Right forelimb (tissue), 1 donor: ENCODE results near the gene RALGPS1.
"Not testable (repeated sequence)": the region's sequence is repeated elsewhere in the genome, so short reads cannot be mapped to it uniquely, and the experiment has no call there.

Experiments used
- DNase-seq: peaks from one replicate; pipeline ENCODE4 v3.0.0-alpha.2; 2018

The RALGPS1 gene

DNA sequence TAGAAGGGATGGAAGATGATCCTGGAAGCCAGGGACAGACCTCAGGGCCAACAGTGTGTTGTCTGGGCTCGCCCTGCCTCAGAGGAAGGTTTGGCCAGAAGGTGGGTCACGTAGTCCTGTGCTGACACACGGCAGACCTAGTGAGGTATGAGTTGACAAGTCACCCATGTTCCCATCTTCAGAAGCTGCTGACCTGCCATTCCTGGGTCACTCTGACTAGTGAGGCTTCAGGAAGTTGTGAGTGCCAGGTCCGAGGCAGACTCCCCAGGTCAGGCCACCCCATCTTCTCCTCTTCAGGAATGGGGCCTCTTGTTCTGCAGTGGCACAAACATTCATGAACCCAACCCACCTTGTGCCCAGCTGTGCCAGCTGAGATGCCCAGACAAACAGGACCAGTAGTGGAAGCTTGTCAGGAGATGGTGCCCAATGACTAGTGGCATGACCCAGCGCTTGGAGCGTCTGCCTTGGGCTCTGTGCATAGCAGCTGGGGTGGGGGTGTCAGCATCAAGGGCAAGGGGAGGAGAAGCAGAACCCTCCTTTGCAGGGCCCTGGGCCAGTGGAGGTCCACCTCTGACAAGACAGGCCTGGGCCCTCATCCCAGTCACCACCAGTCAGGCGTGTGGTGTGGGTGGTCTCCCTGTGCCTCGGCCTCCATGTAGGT, 224.6 kb downstream of the RALGPS1 start:
- DNase-seq: peak; percentile 25

DNA sequence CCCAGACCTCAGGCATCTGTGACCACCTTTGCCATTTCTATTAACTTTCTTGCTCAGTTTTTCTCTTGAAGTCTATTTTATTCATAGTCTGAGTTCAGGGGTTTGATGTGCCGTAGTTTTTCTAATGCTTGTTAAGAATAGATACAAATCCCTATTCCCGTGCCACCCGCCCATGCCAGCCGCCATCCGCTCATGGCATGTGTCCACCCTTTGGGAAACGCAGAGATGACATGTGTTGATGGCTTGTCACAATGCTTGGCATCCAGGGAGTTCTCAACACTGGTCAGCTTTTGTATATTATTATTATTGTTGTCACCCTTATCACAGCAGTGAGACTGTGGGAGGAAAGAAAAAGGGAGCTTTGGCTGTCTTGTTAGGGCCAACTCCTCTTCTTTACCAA, 225.2 kb downstream of the RALGPS1 start:
- DNase-seq: peak; percentile 39

DNA sequence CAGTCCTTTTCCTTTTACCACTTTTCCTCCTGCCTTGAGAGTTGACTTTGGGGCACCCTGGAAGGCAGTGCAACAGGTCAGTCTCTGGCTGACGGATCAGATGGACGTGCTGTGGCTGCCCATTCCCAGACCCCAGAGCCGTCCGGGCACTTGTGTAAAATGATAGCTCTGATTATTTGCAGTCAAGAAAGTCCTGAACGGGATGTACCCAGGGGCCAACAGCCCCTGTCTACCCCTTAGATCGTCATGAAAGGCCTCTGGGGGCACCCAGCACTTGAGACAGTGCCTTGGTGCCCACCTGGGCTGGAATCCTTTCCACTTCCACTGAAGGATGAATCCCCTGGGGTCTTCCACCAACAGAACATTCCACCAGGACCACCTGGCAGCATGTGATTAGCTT, 225.6 kb downstream of the RALGPS1 start:
- DNase-seq: no peak

DNA sequence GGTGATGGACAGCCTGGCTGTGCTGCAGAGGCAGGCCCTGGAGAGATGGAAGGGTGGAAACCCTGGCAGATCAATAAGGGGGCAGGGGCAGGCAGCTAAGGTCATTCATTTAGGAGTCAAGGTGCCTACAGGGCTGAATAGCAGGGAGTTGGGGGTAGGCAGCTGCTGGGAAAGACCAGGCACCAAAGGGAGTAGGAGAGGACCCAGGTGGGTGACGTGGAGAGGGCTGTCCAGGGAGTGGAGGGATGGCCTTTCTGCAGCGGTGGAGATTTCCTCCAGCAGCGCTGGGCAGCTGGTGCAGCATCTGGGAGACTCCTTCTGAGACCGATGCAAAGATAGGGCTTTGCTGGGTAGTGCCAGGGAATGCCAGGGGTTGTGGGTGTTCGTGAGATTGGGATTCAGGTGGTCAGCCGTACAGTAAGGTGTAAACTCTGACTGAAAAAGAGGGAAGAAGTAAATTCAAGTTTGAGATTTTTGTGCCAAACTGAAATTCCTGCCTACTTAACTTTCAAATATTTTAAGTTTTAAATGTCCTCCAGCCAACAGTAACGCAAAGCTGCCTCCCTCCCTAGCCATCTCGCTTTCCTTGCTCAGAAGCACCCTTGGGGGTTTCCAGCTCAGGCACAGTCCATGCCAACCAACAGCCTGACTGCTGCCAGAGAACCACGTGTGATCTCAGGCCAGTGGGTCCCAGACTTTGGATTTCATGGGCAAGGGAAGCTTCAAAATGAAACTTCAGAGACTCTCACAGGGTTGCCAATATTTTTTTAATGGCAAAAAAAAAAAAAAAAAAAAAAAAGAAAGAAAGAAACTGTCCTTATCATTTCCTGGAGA, 226.5 kb downstream of the RALGPS1 start:
- peak; percentile 46 for DNase-seq

DNA sequence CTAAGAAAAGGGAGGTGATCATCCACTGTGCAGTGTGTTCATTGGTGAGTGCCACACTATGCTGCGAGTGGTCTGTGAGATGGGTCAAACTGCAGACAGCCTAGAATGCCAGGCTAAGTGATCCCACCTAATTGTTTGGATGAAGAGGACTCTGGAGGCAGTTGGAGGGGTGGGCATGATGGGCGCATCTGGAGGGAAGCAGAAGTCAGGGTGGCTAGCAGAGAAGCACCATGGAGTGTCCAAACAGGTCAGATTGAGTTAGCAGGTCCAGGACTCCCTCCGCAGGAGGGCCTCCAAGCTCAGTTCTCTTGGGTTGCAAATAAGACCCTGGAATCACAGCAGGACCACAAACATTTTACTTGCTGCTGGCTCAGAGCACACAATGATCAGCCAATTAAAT, 227.7 kb downstream of the RALGPS1 start:
- DNase-seq: peak; percentile 25

DNA sequence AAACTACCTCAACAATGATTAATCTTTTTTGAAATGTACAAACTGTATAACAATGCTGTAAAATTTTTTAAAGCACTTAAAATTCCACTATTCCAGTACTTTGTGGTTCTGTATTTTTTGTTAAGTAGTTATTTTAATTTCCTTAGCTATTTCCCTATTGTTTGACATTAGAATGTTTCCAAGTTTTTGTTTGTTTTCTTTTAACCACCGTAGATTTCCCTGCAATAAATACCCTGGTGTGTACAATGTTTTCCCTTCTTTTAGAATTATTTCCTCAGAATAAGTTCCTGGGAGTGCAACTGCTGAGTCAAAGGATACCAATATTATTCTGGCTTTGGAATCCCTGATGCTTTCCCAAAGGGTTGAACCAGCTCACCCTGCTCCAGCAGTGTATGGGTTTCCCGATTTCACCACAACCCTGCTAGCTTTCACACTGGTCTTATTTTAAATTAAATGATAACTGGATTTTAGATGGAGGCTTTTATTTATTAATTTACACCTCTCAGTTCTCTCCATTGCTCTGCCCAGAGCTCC, 228.4 kb downstream of the RALGPS1 start:
- no peak for DNase-seq

DNA sequence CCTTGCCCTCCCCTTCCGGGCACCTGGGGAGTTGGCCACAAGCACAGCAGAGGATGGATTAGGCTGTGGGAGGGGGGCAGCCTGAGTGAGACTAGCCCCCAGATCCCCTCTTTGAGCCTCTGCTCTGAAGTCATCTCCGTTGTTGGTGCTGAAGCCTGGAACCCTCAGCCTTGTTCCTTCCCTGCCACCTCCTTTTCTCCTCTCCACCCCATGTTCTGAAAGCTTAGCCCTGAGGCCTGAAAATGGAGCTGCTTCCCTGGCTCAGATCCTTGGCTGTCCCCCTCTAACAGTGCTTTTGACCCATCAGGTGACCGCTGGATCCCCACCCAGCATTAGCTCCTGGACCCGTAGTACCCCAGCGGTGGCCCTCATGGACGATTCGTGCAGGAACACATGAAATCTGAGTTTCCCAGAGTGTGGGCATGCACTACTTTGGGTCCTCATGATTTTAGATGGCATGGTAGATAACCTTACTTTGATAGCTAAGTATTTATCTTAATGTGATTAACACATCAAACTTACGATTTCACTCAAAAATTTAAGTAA, 229.4 kb downstream of the RALGPS1 start:
- peak; percentile 16 for DNase-seq

DNA sequence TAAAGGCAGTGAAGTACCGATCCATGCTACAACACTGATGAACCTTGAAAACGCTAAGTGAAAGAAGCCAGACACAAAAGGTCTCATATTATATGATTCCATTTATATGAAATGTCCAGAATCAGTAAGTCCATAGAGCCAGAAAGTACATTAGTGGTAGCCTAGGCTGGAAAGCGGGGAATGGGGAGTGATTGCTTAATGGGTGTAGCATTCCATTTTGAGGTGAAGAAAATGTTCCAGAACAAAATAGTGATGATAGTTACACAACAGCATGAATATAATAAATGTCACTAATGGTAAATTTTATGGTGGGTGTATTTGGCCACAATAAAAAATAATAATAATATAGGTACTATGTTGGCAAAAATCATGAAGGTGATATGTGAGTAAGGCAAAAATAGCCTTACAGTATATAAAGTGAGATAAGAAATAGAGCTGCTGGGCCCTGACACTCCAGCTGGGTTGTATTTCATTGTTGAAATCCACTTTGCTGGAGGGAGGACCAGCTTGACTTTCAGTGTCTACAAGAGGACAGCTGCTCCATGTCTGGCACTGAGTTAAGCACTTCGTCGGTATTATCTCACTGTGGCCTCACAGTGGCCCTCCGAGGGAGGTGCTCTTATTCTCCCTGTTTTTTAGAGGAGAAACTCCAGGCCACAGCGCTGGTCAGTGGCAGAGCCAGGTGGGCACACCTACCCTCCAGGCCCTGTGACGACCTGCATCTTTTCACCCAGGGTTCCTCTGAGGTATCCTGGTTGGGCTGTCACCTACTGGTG, 230.3 kb downstream of the RALGPS1 start:
- DNase-seq: peak; percentile 16

DNA sequence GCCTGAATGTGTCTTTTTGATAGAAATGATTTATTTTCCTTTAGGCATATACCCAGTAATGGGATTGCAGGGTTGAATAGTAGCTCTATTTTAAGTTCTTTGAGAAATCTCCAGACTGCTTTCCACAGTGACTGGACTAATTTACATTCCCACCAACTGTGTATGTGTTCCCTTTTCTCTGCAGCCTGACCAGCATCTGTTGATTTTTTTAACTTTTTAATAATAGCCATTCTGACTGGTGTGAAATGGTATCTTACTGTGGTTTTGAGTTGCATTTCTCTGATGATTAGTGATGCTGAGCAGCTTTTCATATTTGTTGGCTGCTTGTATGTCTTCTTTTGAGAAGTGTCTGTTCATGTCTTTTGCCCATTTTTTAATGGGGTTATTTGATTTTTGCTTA, 232.3 kb downstream of the RALGPS1 start:
- DNase-seq: not testable (repeated sequence)

DNA sequence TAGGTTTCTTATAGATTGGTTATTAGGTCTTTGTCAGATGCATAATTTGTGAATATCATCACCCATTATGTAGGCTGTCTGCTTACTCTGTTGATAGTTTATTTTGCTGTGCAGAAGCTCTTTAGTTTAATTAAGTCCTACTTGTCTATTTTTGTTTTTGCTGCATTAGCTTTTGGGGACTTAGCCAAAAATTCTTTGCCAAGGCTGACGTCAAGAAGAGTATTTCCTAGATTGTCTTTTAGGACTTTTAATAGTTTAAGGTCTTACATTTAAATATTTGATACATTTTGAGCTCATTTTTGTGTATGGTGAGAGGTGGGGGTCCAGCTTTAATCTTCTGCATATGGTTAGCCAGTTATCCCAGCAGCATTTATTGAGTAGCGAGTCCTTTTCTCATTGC, 232.7 kb downstream of the RALGPS1 start:
- no peak for DNase-seq

DNA sequence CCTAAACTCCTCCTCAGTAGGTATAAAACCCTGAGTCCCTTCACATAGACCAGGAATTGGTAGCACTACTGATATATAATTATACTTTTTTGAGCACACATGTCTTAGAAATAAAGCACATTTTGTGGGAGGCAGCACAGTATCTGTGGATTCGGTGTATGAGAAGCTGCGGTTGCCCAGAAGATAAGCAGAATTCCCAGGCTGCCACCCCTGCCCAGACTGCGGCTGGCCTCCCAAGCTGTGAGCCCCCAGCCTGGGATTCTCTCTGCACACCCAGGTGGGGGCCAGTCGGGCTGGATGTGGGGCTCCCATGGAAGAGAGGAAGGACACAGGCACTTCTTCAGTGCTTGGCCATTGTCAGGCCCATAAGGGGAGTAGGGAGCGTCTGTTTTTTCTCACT, 233.4 kb downstream of the RALGPS1 start:
- no peak for DNase-seq

DNA sequence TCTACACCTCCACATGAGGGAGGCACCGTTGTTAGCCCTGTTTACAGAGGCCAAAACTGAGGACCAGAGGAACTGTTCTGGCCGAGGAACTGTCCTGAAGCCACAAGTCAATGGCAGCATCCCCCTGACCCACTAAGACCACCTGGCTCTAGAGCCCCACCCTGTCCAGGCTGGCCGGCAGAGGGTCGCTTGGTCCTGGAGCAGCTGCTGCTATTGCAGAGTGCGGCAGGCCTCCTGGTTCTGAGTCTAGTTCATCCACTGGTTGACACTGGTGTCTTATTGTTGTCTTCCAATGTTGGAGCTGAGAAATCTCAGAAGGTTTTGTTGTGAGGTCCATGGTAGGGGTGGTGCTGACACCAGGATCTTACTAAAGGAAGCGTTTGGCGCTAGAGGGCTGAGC, 234.4 kb downstream of the RALGPS1 start:
- DNase-seq: no peak

DNA sequence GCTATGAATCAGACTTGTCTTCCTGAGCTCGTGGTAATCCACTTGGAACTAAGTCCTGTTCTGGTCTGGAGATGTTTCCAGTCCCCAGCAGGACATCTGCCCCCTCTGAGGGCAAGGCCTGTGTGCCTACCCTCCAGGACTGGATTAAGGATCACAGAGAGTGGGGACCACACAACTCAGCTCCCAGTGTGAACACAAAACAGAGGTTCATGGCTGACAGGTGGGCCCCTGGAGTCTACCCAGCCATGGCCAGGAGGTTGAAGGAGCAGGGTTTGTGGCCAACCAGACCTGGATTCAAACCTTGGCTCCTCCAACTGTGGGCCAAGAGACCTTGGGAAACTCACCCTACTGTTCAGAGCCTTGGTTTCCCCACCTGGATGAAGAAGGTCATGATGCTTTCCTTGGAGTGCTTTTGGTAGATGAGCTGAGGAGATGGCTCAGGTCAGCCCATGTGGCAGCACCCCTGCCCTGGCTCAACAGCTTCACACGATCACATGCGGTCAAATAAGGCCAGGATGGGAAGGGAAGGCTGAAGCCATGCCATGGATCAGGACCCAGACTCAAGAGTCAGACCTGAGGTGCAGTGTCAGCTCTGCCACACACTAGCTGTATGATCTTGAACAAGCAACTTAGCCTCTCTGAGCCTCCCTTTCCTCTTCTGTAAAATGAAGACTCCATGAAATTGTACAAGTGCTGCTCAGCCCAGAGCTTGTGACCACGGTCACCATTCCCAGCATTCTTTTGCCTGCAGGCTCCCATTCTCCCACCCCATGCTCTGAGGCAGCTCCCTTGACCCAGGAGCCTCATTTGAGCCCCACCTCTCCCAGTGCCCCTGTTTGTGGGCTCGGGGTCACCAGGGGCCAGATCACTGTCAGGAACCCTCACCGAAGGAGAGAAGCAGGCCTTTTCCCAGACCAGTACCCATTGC, 235.1 kb downstream of the RALGPS1 start:
- no peak for DNase-seq

DNA sequence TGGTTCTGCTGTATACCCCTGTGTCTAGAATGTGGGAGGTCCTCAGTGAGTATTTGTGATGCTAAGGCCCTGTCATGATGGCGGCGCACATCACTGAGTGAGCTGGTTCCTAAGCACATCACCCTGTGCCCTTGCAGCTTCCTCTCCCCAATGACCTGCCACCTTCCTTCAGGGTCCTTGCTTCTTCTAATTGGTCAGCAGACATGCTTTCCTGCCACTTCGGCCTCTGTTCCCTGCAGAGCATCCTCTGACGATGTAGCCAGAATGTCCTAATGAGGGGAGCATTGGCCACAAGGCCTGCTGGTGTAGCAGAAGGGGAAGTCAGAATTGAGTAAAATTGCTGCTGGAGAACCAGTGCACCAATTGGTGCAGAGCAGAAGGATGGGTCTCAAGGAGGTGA, 238.9 kb downstream of the RALGPS1 start:
- DNase-seq: peak; percentile 39

DNA sequence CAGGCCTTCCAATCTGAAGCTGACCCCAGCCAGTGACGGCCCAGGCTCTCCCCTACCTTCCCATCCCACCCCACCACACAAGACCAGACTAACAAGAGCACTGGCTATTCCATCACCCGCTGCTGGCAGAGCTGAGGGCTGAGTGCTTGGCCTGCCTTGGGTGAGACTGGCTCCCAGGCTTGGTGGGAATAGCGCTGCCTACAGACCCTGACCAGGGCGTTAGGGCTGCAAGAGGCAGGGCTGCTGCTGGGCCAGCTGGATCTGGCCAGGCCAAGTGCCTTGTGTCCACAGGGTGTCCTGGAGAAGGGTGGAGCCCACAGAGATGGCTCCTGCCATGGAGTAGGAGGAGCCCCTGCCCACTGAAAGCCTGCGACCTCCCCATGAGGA, 239.4 kb downstream of the RALGPS1 start:
- DNase-seq: peak; percentile 55

DNA sequence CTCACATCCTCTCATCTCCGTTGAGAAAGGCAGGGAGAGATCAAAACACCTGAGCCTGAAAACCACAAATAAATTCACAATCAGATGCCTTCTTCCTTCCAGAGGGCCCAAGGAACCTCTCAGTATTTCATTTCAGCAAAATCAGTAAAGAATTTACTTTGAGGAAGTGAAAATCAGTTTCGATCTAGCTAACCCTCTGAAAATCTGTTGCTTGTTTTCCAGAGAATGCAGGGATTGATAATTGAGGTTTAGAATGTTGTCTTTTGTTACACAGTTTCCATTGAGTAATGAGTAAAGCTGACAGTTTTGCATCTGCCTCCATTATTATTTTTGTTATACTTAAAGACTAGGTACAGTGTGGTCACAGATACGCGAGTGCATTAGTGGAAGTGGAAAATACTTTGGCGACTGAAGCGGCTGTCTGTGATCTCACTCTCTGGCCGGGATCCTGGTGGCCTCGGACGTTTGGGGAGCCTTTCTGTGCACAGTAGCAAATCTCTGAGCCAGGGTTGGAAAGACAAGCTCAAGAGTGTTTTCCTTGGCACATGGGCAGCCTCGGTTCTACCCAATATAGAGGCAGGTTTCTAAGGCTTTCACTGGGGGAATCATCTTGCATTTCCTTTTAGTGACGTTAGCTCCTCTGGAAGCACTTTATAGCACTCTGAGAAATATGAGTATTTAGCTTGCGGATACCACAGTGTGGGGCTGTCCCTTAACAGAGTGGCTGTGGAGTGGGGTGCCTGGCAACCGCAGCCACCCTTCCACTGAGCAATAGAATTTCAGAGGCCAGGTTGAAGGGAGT, 240.0 kb downstream of the RALGPS1 start:
- DNase-seq: peak; percentile 87

DNA sequence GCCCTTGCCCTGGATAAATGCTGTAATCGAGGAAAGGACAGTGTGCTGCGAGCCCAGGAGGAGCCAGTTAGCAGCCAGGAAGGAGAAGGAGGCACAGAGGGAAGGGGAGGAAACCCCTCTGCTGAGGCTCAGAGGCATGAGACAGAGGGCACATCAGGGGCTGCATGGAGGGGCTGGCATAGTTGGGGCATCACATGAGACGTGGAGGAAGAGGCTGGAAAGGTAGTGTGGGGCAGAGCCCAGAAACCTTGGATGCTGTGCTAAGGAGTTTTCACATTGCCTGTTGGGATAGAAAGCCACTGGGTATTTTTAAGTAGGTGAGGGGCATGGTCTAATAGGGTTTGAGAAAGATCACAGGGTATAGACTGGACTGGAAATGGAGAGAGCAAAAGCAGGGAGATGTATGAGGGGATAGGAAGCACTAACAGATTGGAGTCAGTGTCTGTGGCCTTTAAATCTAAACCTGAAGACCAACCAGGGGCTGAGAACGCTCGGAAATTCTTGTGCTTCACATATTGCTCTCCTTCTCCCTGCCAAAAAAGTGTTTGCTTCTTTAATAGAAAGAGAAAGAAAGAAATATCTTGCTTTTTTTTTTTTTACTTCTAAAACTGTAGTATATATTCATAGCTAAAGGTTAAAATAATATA, 240.9 kb downstream of the RALGPS1 start:
- DNase-seq: no peak

DNA sequence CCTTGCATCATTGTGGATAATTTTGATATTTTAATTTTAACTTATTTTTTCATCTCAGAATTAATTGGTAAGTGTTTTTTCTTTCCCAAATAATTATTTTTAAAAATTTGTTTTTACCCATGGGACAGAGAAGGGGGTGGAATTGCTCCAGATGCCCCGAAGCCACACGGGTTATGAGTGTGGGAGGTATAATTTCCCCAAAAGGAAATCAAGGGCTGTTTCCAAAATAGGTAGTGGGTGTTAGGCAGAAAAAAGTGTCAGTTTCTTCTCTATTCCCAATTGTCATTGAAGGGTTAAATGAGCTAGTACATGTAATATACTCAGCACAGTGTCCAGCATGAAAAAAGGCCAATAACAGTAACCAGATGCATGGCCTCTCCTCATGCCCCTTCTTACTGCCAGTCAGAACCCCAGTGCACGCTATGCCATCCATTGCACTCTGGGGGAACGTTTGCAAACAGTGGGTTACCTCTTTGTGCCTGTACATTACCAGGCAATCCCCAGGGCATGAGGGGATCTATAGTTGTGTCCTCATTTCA, 244.3 kb downstream of the RALGPS1 start:
- no peak for DNase-seq

DNA sequence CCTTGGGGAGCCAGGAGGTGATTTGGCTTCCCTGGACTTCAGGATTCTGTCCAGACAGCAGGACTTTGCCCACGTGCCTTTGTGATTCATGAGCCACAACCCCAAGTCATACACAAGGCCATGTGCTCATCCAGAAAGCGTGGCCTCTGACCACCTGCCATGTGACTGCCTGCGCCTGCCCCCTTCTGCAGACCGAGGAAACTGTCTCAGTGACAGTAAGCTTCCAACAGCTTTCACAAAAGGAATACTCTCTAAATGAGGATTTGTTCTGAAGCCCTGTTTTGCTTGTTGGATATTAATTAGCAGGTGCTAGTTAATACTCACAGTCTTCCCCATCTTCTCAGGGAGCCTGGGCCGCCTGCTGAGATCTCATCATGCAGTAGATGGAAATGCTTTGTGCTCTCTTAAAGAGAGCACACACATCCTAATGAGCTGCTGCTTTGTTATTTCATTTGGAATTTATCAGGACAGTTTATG, 244.8 kb downstream of the RALGPS1 start:
- DNase-seq: peak; percentile 45
